ENCODE measurements around the gene TUBGCP6. TPM values are rescaled to one million over a fixed set of nuclear protein-coding genes. Genes with fewer than 3 reads are reported as not detected.

Gene TUBGCP6
- total RNA-seq, 3 donors from 2014 or later = 34.2 to 66.2 (median 59.6) TPM

DNA sequence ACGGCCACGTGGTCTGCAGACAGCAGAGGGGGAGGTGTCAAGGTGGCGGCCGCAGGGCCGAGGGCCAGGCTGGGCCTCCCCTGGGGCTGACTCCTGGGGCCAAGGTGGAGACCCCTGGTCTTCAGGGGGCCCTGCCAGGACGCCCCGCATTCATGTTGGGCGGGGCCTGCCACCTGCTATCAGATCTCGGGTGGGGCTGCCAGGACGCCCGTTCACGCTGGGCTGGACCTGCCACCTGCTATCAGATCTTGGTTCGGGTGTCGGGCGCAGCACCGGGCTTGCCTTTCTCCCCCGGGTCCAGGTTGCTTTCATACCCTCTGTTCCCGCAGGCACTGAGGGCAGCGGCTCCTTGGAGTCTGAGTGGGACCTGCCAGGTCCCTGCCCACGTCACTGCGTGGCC, 41.5 kb upstream of the TUBGCP6 start:
- intact Hi-C loops (cut with DNase I; ENCODE audit: low total_unique reads) = no loop called here
- H3K9me3 ChIP-seq = no peaks in the 10 kb centered on the region
- no peaks in the 10 kb centered on the region for H3K36me3 ChIP-seq
- no peaks in the 10 kb centered on the region for H3K27me3 ChIP-seq
- H3K4me3 ChIP-seq = no peak overlapping the region
- no peak for TF ChIP-seq POLR2AphosphoS5 (IDR thresholded peaks at IDR 0.05)
- TF ChIP-seq, protein P1, sequence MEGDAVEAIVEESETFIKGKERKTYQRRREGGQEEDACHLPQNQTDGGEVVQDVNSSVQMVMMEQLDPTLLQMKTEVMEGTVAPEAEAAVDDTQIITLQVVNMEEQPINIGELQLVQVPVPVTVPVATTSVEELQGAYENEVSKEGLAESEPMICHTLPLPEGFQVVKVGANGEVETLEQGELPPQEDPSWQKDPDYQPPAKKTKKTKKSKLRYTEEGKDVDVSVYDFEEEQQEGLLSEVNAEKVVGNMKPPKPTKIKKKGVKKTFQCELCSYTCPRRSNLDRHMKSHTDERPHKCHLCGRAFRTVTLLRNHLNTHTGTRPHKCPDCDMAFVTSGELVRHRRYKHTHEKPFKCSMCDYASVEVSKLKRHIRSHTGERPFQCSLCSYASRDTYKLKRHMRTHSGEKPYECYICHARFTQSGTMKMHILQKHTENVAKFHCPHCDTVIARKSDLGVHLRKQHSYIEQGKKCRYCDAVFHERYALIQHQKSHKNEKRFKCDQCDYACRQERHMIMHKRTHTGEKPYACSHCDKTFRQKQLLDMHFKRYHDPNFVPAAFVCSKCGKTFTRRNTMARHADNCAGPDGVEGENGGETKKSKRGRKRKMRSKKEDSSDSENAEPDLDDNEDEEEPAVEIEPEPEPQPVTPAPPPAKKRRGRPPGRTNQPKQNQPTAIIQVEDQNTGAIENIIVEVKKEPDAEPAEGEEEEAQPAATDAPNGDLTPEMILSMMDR (IDR thresholded peaks at IDR 0.05) = no peak
- TF ChIP-seq POLR2A (IDR thresholded peaks at IDR 0.05) = no peak
- DNase-seq (ENCODE audit: low spot score in 2 of 2) = no peak
- H3K4me1 ChIP-seq = peaks cover 0 to 5% of the 10 kb centered on the region in 2 donors
- peak overlapping the region in 1 of 2 donors; percentile 12 for H3K27ac ChIP-seq

DNA sequence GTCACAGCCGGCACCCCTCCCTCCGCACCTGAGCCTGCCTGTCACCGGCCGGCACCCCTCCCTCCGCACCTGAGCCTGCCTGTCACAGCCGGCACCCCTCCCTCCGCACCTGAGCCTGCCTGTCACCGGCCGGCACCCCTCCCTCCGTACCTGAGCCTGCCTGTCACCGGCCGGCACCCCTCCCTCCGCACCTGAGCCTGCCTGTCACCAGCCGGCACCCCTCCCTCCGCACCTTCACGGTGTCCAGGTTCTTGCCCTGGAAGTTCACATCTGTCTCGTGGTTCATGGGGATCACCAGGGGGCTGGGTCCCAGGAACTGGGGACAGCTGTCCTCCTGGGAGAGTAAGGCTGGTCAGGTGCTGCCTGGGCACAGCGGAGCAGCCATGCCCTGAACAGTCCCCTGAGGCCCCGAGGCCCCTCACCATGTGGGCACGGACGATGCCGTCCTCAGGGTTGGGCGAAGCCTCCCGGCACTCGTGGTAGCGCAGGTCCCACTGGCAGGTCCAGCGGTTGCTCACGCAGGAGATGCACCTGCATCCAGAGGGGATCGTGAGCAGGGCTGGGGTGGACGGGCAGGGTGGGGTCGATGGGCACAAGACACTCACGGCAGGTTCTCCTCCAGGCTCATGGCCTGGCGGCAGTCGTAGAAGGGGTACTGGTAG, 40.9 kb upstream of the TUBGCP6 start:
- peaks cover 0 to 5% of the 10 kb centered on the region in 2 donors for H3K4me1 ChIP-seq
- H3K9me3 ChIP-seq = no peaks in the 10 kb centered on the region
- DNase-seq (ENCODE audit: low spot score in 2 of 2) = no peak
- intact Hi-C loops (cut with DNase I; ENCODE audit: low total_unique reads) = no loop called here
- TF ChIP-seq POLR2AphosphoS5 (IDR thresholded peaks at IDR 0.05) (no peak), POLR2A (IDR thresholded peaks at IDR 0.05) (no peak)
- TF ChIP-seq, protein P1 (IDR thresholded peaks at IDR 0.05) = no peak
- H3K4me3 ChIP-seq = no peak overlapping the region
- no peaks in the 10 kb centered on the region for H3K36me3 ChIP-seq
- peak overlapping the region in 1 of 2 donors; percentile 12 for H3K27ac ChIP-seq
- H3K27me3 ChIP-seq = no peaks in the 10 kb centered on the region

DNA sequence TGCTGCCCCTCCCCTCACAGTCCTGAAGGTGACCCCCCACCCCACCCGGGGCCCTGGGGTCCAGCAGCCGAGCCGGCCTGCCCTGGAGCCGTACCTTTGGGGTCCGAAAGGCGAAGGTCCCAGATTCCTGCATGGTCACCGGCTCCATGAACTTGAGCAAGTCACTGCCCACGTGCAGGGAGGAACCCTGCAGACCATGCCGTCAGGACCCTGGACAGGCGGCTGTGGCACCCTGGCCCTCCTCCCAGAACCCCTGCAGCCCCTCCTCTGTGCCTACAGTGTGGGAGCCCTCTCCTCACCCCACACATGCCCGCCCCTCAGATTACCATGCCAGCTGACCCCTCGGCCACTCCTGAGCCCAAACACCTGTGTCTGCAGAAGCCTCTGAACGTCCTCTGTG, 39.7 kb upstream of the TUBGCP6 start:
- H3K27ac ChIP-seq = no peak overlapping the region
- H3K36me3 ChIP-seq = peaks cover 7% of the 10 kb centered on the region
- intact Hi-C loops (cut with DNase I; ENCODE audit: low total_unique reads) = no loop called here
- peaks cover 0 to 5% of the 10 kb centered on the region in 2 donors for H3K4me1 ChIP-seq
- no peak overlapping the region for H3K4me3 ChIP-seq
- TF ChIP-seq POLR2A (IDR thresholded peaks at IDR 0.05) = no peak
- TF ChIP-seq, protein P1 (IDR thresholded peaks at IDR 0.05) = no peak
- no peaks in the 10 kb centered on the region for H3K27me3 ChIP-seq
- H3K9me3 ChIP-seq = no peaks in the 10 kb centered on the region
- DNase-seq (ENCODE audit: low spot score in 2 of 2) = no peak

DNA sequence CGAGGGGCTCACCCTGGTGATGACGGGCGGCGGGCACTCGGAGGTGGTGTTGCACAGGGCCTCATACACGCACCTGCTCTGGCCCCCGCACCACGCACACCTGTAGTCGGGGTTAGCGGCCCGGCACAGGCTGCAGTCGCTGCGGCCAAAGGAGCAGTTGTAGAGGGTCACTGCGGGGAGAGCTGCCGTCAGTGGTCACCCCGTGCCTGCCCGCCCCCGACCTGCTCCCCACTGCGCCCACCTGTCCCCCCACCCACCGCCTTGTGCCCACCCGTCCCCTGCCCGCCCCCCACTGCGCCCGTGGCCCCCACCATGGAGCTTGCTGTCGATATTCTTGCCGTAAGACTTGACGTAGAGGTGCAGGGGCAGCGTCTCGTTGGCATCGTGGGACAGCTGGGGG, 39.0 kb upstream of the TUBGCP6 start:
- Histone ChIP-seq H3K27ac (peak overlapping the region in 1 of 2 donors; percentile 85), H3K9me3 (no peaks in the 10 kb centered on the region)
- DNase-seq (ENCODE audit: low spot score in 2 of 2) = no peak

More for the DNA sequence above, 39.0 kb upstream of the TUBGCP6 start:
- Histone ChIP-seq H3K4me3 (no peak overlapping the region), H3K27me3 (no peaks in the 10 kb centered on the region), H3K36me3 (peaks cover 12% of the 10 kb centered on the region), H3K4me1 (peaks cover 0 to 5% of the 10 kb centered on the region in 2 donors)
- no peak for TF ChIP-seq POLR2A (IDR thresholded peaks at IDR 0.05)
- TF ChIP-seq, protein P1 (IDR thresholded peaks at IDR 0.05) = no peak
- TF ChIP-seq POLR2AphosphoS5 (IDR thresholded peaks at IDR 0.05) = no peak
- intact Hi-C loops (cut with DNase I; ENCODE audit: low total_unique reads) = no loop called here

Measured in breast epithelium (tissue), 4 donors.